ENCODE measurements around the gene ZNF618.

The ZNF618 gene

GRCh38 chr9:113989714-113990569 lies 113.8 kb downstream of the ZNF618 start:
- no peak for DNase-seq (ENCODE audit: low read depth)
- TF ChIP-seq CTCF (IDR thresholded peaks at IDR 0.05; ENCODE audit: low read depth, low read length, missing control alignments) = no peak
- no peak overlapping the region for H3K4me3 ChIP-seq (ENCODE audit: low read depth, low read length)
- in situ Hi-C loops (cut with HindIII; ENCODE audit: low sequenced_read_pairs) = no loop called here

- no peak overlapping the region for H3K4me3 ChIP-seq (ENCODE audit: low read depth, low read length)
- DNase-seq (ENCODE audit: low read depth) = no peak
- in situ Hi-C loops (cut with HindIII; ENCODE audit: low sequenced_read_pairs) = no loop called here
- no peak for TF ChIP-seq CTCF (IDR thresholded peaks at IDR 0.05; ENCODE audit: low read depth, low read length, missing control alignments)
Measured at GRCh38 chr9:113990570-113990907, 114.4 kb downstream of the ZNF618 start.

- H3K4me3 ChIP-seq (ENCODE audit: low read depth, low read length) = no peak overlapping the region
- no peak for DNase-seq (ENCODE audit: low read depth)
- in situ Hi-C loops (cut with HindIII; ENCODE audit: low sequenced_read_pairs) = no loop called here
- TF ChIP-seq CTCF (IDR thresholded peaks at IDR 0.05; ENCODE audit: low read depth, low read length, missing control alignments) = no peak
Measured at GRCh38 chr9:113990975-113991471, 114.9 kb downstream of the ZNF618 start.

- TF ChIP-seq CTCF (IDR thresholded peaks at IDR 0.05; ENCODE audit: low read depth, low read length, missing control alignments) = no peak
- in situ Hi-C loops (cut with HindIII; ENCODE audit: low sequenced_read_pairs) = no loop called here
- H3K4me3 ChIP-seq (ENCODE audit: low read depth, low read length) = no peak overlapping the region
- DNase-seq (ENCODE audit: low read depth) = no peak
Measured at GRCh38 chr9:113991714-113992113, 115.6 kb downstream of the ZNF618 start.

GRCh38 chr9:113992276-113992951 lies 116.3 kb downstream of the ZNF618 start:
- TF ChIP-seq CTCF (IDR thresholded peaks at IDR 0.05; ENCODE audit: low read depth, low read length, missing control alignments) = no peak
- no peak for DNase-seq (ENCODE audit: low read depth)

GRCh38 chr9:113992994-113993393 lies 116.9 kb downstream of the ZNF618 start:
- no peak overlapping the region for H3K4me3 ChIP-seq (ENCODE audit: low read depth, low read length)
- DNase-seq (ENCODE audit: low read depth) = no peak
- in situ Hi-C loops (cut with HindIII; ENCODE audit: low sequenced_read_pairs) = no loop called here
- TF ChIP-seq CTCF (IDR thresholded peaks at IDR 0.05; ENCODE audit: low read depth, low read length, missing control alignments) = no peak

More at GRCh38 chr9:113992276-113992951, 116.3 kb downstream of the ZNF618 start:
- H3K4me3 ChIP-seq (ENCODE audit: low read depth, low read length) = no peak overlapping the region
- in situ Hi-C loops (cut with HindIII; ENCODE audit: low sequenced_read_pairs) = no loop called here

Data from astrocyte of the cerebellum (primary cell).